HG02763 (cell line): ENCODE data around the gene CSMD2.
"Not testable (repeated sequence)": the region's sequence is repeated elsewhere in the genome, so short reads cannot be mapped to it uniquely, and the experiment has no call there.

ENCODE experiments used
- ATAC-seq: cut with Tn5 transposase; IDR thresholded peaks from one replicate; pipeline ENCODE4 v1.9.1; 2021; ENCODE audit warnings: mild to moderate bottlenecking, moderate library complexity; ENCODE audit not compliant: unreplicated experiment

CSMD2 gene

GRCh38 chr1:34055818-34056217 lies 109.2 kb downstream of the CSMD2 start:
- ATAC-seq = no peak

- ATAC-seq = no peak
Observed at GRCh38 chr1:34054920-34055319, 110.1 kb downstream of the CSMD2 start.

- no peak for ATAC-seq
Observed at GRCh38 chr1:34053660-34054059, 111.4 kb downstream of the CSMD2 start.

- ATAC-seq = no peak
Observed at GRCh38 chr1:34052565-34052964, 112.5 kb downstream of the CSMD2 start.

GRCh38 chr1:34050709-34051485 lies 114.1 kb downstream of the CSMD2 start:
- ATAC-seq = no peak

- ATAC-seq = no peak
Observed at GRCh38 chr1:34049994-34050393, 115.0 kb downstream of the CSMD2 start.

- ATAC-seq = no peak
Observed at GRCh38 chr1:34049477-34049876, 115.6 kb downstream of the CSMD2 start.

GRCh38 chr1:34037856-34038255 lies 127.2 kb downstream of the CSMD2 start:
- ATAC-seq = no peak

GRCh38 chr1:34037109-34037508 lies 127.9 kb downstream of the CSMD2 start:
- no peak for ATAC-seq

- ATAC-seq = no peak
Observed at GRCh38 chr1:34034036-34034435, 131.0 kb downstream of the CSMD2 start.

GRCh38 chr1:34029954-34030353 lies 135.1 kb downstream of the CSMD2 start:
- no peak for ATAC-seq

- ATAC-seq = no peak
Observed at GRCh38 chr1:34029515-34029914, 135.5 kb downstream of the CSMD2 start.

GRCh38 chr1:34028381-34029055 lies 136.5 kb downstream of the CSMD2 start:
- no peak for ATAC-seq

GRCh38 chr1:34025675-34026074 lies 139.4 kb downstream of the CSMD2 start:
- ATAC-seq = no peak

- ATAC-seq = no peak
Observed at GRCh38 chr1:34024485-34024884, 140.5 kb downstream of the CSMD2 start.

GRCh38 chr1:34019741-34020552 lies 145.1 kb downstream of the CSMD2 start:
- ATAC-seq = no peak

GRCh38 chr1:34018285-34018684 lies 146.7 kb downstream of the CSMD2 start:
- ATAC-seq = no peak

- ATAC-seq = not testable (repeated sequence)
Observed at GRCh38 chr1:34016281-34016680, 148.7 kb downstream of the CSMD2 start.

- ATAC-seq = no peak
Observed at GRCh38 chr1:34013958-34014737, 150.9 kb downstream of the CSMD2 start.

- no peak for ATAC-seq
Observed at GRCh38 chr1:34013136-34013535, 151.9 kb downstream of the CSMD2 start.
